Breast epithelium (tissue), 4 donors: ENCODE measurements around the gene PTPN22. TPM values are rescaled to one million over a fixed set of nuclear protein-coding genes. Genes with fewer than 3 reads are reported as not detected.

ENCODE experiments used
- DNase-seq, 2 donors: peaks; one replicate each; pipeline ENCODE4 v3.0.0-alpha.2; 2019; ENCODE audit warnings: low spot score in 2 of 2
- H3K27ac ChIP-seq, 2 donors: fragments of 200-600 bp; sonication (generic) in 1 of 2; one replicate each; pipeline ENCODE4 v1.5.1; 2016 to 2019; ENCODE audit warnings: mild to moderate bottlenecking in 1 of 2
- H3K27me3 ChIP-seq, 2 donors: fragments of 200-600 bp; sonication (generic) in 1 of 2; one replicate each; pipeline versions ENCODE4 v1.5.1 to v1.6.0; 2017 to 2019; ENCODE audit warnings: control low read depth in 1 of 2, mild to moderate bottlenecking in 1 of 2
- H3K36me3 ChIP-seq: fragments of 200-600 bp; one replicate; pipeline ENCODE4 v1.5.1; 2019
- H3K4me1 ChIP-seq, 2 donors: fragments of 200-600 bp; sonication (generic); one replicate each; pipeline ENCODE4 v1.5.1; 2016 to 2019; ENCODE audit warnings: control low read depth in 1 of 2
- H3K4me3 ChIP-seq, 3 donors: fragments of 200-600 bp; sonication (generic); 1 replicate in 2 of 3; 2 replicates in 1 of 3; pipeline ENCODE4 v1.5.1; 2016 to 2019; ENCODE audit warnings: mild to moderate bottlenecking in 3 of 3, moderate library complexity in 2 of 3
- H3K9me3 ChIP-seq, 2 donors: fragments of 200-600 bp; sonication (generic) in 1 of 2; one replicate each; pipeline ENCODE4 v1.5.1; 2016 to 2019; ENCODE audit warnings: control low read depth in 1 of 2
- POLR2A ChIP-seq: fragments of 450-650 bp; IDR thresholded peaks from one replicate; pipeline ENCODE4 v1.6.1; 2016; ENCODE audit warnings: antibody characterized with exemption, mild to moderate bottlenecking, moderate library complexity
- POLR2AphosphoS5 ChIP-seq, 3 donors: sonication (generic); formaldehyde crosslinking; IDR thresholded peaks; one replicate each; pipeline ENCODE4 v1.6.1; 2017; ENCODE audit warnings: antibody characterized with exemption in 3 of 3
- intact Hi-C: fragments of 100-400 bp; cut with DNase I; formaldehyde crosslinking; loops from one replicate; pipeline ENCODE4 v1.15.1; 2023; ENCODE audit warnings: low total_unique reads
- total RNA-seq, 3 donors: library from RNA; depleted of rRNA; stranded (reverse); fragments of >200 nt; gene quantifications; one replicate each; pipeline ENCODE4 v1.1.0, GENCODE V29; 2016
- TF ChIP-seq, protein P1 (sequence below), 3 donors: fragments of 450-650 bp; IDR thresholded peaks; one replicate each; pipeline ENCODE4 v1.5.1; 2016 to 2017; ENCODE audit warnings: antibody characterized with exemption in 3 of 3, mild to moderate bottlenecking in 3 of 3, moderate library complexity in 3 of 3

Gene PTPN22
- total RNA-seq = 1 to 10 TPM; 3.4 to 7.2 (median 3.6) TPM

DNA sequence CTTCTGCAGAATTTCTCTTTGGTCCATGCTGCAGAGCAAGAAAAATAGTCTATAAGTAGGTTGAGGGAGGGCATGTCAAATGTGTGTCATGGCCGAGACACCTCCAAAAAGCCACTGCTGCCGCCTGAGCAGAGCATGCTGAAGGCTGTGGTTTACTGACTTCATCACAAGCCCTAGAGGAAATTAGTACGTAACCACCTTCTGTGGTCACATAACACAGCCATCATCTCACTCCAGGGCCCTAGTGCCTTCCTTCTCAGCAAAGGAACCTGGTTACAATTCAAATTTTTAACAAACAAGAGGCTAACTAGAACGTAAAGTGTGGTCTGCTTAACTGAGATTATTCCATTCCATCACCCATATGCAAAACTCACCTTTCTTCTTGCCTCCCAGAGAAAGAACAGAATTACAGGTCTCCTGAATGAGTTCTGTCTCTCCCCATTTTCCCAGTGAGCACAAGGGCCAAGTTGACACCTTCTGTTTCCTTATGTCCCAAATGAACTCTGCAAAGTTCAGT, at the start of gene PTPN22:
Gene PTPN22 (minus strand): TSS at position 116 of the 517 bp plus-strand sequence.
- intact Hi-C loops = no loop called here

DNA sequence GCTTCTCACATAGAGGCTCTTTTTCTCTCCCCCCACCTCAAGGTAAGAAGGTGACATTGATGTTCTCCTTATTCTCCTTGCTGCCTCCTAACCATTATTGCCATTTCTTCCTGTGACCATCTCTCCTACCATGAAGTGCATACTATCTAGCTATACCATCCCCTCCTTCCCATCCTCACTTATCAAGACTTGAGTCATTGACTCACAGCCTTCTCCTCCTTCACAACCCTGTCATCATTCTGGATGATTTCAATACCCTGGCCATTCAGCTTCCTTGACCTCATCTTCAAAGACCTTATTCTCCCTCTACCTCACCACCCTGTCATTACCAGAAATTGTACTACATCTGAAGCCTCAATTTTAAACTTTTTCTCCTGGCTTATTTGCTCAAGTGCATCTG, 46.7 kb upstream of the PTPN22 start:
- no peaks in the 10 kb centered on the region for H3K36me3 ChIP-seq
- TF ChIP-seq POLR2A = no peak
- TF ChIP-seq, protein P1, sequence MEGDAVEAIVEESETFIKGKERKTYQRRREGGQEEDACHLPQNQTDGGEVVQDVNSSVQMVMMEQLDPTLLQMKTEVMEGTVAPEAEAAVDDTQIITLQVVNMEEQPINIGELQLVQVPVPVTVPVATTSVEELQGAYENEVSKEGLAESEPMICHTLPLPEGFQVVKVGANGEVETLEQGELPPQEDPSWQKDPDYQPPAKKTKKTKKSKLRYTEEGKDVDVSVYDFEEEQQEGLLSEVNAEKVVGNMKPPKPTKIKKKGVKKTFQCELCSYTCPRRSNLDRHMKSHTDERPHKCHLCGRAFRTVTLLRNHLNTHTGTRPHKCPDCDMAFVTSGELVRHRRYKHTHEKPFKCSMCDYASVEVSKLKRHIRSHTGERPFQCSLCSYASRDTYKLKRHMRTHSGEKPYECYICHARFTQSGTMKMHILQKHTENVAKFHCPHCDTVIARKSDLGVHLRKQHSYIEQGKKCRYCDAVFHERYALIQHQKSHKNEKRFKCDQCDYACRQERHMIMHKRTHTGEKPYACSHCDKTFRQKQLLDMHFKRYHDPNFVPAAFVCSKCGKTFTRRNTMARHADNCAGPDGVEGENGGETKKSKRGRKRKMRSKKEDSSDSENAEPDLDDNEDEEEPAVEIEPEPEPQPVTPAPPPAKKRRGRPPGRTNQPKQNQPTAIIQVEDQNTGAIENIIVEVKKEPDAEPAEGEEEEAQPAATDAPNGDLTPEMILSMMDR (IDR thresholded peaks at IDR 0.05) = no peak
- no peak for TF ChIP-seq POLR2AphosphoS5 (IDR thresholded peaks at IDR 0.05)
- H3K27ac ChIP-seq = no peak overlapping the region
- no peaks in the 10 kb centered on the region for H3K4me1 ChIP-seq
- no peak overlapping the region for H3K4me3 ChIP-seq
- no peak for DNase-seq
- intact Hi-C loops = no loop called here
- no peaks in the 10 kb centered on the region for H3K9me3 ChIP-seq
- H3K27me3 ChIP-seq = no peaks in the 10 kb centered on the region

More for the DNA sequence above, at the start of gene PTPN22:
- TF ChIP-seq, protein P1 (IDR thresholded peaks at IDR 0.05) = no peak
- TF ChIP-seq POLR2AphosphoS5 (IDR thresholded peaks at IDR 0.05) = peak in 1 of 3 donors; percentile 36
- Histone ChIP-seq H3K4me3 (peak within 1 kb of the TSS in 1 of 3 donors; percentile 20), H3K27me3 (no peaks in the 10 kb centered on the region), H3K36me3 (no peaks in the 10 kb centered on the region), H3K27ac (peak within 1 kb of the TSS; percentile 32 to 77), H3K9me3 (no peaks in the 10 kb centered on the region), H3K4me1 (no peaks in the 10 kb centered on the region)
- peak in 1 of 2 donors; percentile 49 for DNase-seq

DNA sequence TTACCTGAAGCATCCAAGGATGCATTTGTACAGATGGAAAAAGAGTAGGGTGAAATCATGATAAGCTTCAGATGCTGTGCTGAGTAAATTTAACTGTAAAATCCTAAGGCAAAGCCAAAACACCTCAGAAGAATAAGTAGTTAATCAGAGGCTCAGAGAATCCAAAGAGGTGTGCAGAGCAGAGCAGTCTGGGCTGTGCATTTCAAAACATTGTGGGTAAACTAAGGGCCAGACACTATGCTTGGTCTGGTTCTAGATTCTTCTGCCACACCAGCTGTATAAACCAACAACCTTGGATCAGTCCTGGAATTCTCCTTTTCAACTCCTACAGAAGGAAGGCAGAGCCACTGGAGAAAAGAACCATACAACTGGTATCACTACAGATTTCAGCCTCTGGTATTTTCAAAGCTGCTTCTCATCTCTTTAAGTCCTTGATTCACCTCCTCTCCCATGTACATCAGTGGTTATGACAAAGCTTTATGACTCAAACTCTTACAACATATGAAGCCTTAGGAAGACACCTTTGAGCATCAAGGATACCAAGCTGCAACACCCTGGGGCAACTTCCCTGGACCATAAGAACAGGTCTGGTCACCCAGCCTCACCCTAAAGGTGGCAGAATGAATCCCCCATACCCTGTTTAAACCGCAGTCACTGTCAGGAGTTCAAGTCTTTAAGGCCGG, 46.0 kb upstream of the PTPN22 start:
- no peaks in the 10 kb centered on the region for H3K36me3 ChIP-seq
- no peaks in the 10 kb centered on the region for H3K9me3 ChIP-seq
- intact Hi-C loops = no loop called here
- TF ChIP-seq POLR2A (no peak), POLR2AphosphoS5 (IDR thresholded peaks at IDR 0.05) (no peak)
- TF ChIP-seq, protein P1 (IDR thresholded peaks at IDR 0.05) = no peak
- no peaks in the 10 kb centered on the region for H3K4me1 ChIP-seq
- no peak for DNase-seq
- no peak overlapping the region for H3K27ac ChIP-seq
- H3K27me3 ChIP-seq = no peaks in the 10 kb centered on the region
- H3K4me3 ChIP-seq = no peak overlapping the region

DNA sequence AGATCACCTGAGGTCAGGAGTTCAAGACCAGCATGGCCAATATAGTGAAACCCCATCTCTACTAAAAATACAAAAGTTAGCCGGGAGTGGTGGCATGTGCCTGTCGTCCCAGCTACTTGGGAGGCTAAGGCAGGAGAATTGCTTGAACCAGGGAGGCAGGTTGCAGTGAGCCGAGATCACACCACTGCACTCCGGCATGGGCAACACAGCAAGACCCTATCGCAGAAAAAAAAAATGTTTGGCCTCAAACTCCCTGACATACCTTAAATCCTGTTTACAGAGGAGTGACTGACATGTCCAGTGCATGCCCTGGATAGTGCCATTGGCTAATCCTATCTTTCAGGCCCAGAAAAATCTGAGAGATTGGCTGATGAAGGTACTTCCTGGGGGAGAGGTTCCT, 45.5 kb upstream of the PTPN22 start:
- peaks cover 3% of the 10 kb centered on the region for H3K36me3 ChIP-seq
- H3K4me3 ChIP-seq = no peak overlapping the region
- no peaks in the 10 kb centered on the region for H3K27me3 ChIP-seq
- DNase-seq = no peak
- TF ChIP-seq POLR2A (no peak), POLR2AphosphoS5 (IDR thresholded peaks at IDR 0.05) (no peak)
- TF ChIP-seq, protein P1 (IDR thresholded peaks at IDR 0.05) = no peak
- H3K9me3 ChIP-seq = no peaks in the 10 kb centered on the region
- no peak overlapping the region for H3K27ac ChIP-seq
- intact Hi-C loops = no loop called here
- no peaks in the 10 kb centered on the region for H3K4me1 ChIP-seq

DNA sequence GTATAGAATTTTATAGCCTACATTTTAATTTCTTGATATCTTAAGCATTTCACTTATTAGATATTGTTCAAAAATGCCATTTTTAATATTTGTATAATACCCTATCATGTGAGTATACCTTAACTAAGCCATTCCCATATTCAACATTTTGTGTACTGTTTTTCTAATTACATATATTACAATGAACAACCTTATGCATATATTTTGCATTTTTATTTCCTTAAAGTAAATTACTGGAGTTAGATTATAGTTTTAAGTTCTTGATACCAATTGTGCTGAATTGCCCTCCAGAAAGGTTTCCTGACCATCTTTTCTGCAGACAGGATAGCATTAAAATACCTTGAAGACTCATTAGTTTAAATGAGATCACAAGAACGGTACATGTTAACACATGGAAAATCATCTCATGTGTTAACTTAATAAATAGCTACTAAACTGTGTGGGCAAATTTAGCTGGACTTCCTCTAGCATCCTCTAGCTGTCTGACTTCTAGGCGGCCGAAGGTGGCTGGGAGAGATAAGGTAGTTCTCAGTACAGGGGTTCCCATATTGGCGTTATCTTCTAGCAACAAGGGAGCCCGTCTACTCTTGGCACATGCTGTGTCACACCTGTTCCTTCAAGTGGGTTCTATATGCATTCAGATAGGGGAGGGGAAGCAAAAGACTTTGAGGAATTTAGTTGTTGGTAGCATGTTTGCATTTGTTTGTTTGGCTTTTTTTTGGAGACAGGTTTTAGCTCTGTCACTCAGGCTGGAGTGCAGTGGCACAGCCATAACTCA, 42.6 kb upstream of the PTPN22 start:
- intact Hi-C loops = no loop called here
- no peaks in the 10 kb centered on the region for H3K4me1 ChIP-seq
- no peaks in the 10 kb centered on the region for H3K9me3 ChIP-seq
- no peak for DNase-seq
- TF ChIP-seq, protein P1 (IDR thresholded peaks at IDR 0.05) = no peak
- TF ChIP-seq POLR2AphosphoS5 (IDR thresholded peaks at IDR 0.05) (no peak), POLR2A (no peak)
- H3K27ac ChIP-seq = no peak overlapping the region
- H3K36me3 ChIP-seq = peaks cover 3% of the 10 kb centered on the region
- no peaks in the 10 kb centered on the region for H3K27me3 ChIP-seq
- no peak overlapping the region for H3K4me3 ChIP-seq
